Endodermal cell (in vitro differentiated cells): ENCODE measurements around the gene FOXN4. TPM values are rescaled to one million over a fixed set of nuclear protein-coding genes. Genes with fewer than 3 reads are reported as not detected.

Source experiments
- DNase-seq: peaks from one replicate; pipeline ENCODE4 v3.0.0-alpha.2; 2017
- H3K27ac ChIP-seq: 2 replicates; pipeline ENCODE4 v1.5.1; 2013; ENCODE audit warnings: mild to moderate bottlenecking, low read depth, low read length, moderate library complexity
- H3K27me3 ChIP-seq: 2 replicates; pipeline ENCODE4 v1.6.1; 2013; ENCODE audit warnings: mild to moderate bottlenecking, low read length, moderate library complexity; ENCODE audit not compliant: insufficient read depth, control insufficient read depth, poor library complexity, severe bottlenecking
- H3K36me3 ChIP-seq: 2 replicates; pipeline ENCODE4 v1.7.0; 2013; ENCODE audit warnings: mild to moderate bottlenecking, low read length, moderate library complexity; ENCODE audit not compliant: control insufficient read depth, insufficient read depth
- H3K4me1 ChIP-seq: one replicate; pipeline ENCODE4 v1.7.0; 2013; ENCODE audit warnings: low read length; ENCODE audit not compliant: control insufficient read depth, insufficient read depth
- H3K4me3 ChIP-seq: 2 replicates; pipeline ENCODE4 v1.5.1; 2013; ENCODE audit warnings: mild to moderate bottlenecking, low read length, moderate library complexity
- H3K9ac ChIP-seq: 2 replicates; pipeline ENCODE4 v1.6.1; 2013; ENCODE audit warnings: mild to moderate bottlenecking, low read length, moderate library complexity; ENCODE audit not compliant: poor library complexity, severe bottlenecking; ENCODE audit errors: extremely low read depth
- H3K9me3 ChIP-seq: 2 replicates; pipeline ENCODE4 v1.6.1; 2013; ENCODE audit warnings: mild to moderate bottlenecking, low read length, moderate library complexity; ENCODE audit not compliant: control insufficient read depth
- H3K27ac Mint-ChIP-seq: 2 replicates; pipeline ENCODE4 v1.8.0; 2020; ENCODE audit warnings: mixed read lengths
- H3K27me3 Mint-ChIP-seq: 2 replicates; pipeline ENCODE4 v1.8.0; 2021; ENCODE audit warnings: mild to moderate bottlenecking, mixed read lengths; ENCODE audit not compliant: insufficient read depth
- H3K36me3 Mint-ChIP-seq: 2 replicates; pipeline ENCODE4 v1.8.0; 2020; ENCODE audit warnings: low read depth, mixed read lengths
- H3K4me1 Mint-ChIP-seq: 2 replicates; pipeline ENCODE4 v1.8.0; 2020; ENCODE audit warnings: mixed read lengths
- H3K4me3 Mint-ChIP-seq: 2 replicates; pipeline ENCODE4 v1.8.0; 2020; ENCODE audit warnings: mild to moderate bottlenecking, moderate library complexity, mixed read lengths
- H3K9me3 Mint-ChIP-seq: 2 replicates; pipeline ENCODE4 v1.8.0; 2020; ENCODE audit warnings: mild to moderate bottlenecking, mixed read lengths
- WGBS, 2 experiments: methylation state at CpG; one replicate each; pipeline versions ENCODE4 v1.1.5 to v1.1.7; 2013; ENCODE audit warnings: missing lambda C conversion rate in 2 of 2, mixed read lengths in 1 of 2; ENCODE audit not compliant: insufficient coverage in 1 of 2, insufficient read length in 1 of 2; 5-methylcytosine and 5-hydroxymethylcytosine counted together
- total RNA-seq, 2 donors: library from RNA; stranded (reverse); fragmentation: NEBNext Ultra II Directional in 1 of 2; extraction: Animal tissue kit (Norgen Biotek cat#: 25700) in 1 of 2; gene quantifications; 2 replicates in 1 of 2; 3 replicates in 1 of 2; pipeline ENCODE4 v1.2.1, GENCODE V29; 2021
- TF ChIP-seq, protein P1 (sequence below): fragments of 200-600 bp; sonication (generic); conservative IDR thresholded peaks from 2 replicates; pipeline ENCODE4 v1.5.0; 2021; ENCODE audit warnings: antibody characterized with exemption, mild to moderate bottlenecking

FOXN4 gene
- total RNA-seq, 2 donors from 2014 or later: 0.20 to 0.55 TPM

DNA sequence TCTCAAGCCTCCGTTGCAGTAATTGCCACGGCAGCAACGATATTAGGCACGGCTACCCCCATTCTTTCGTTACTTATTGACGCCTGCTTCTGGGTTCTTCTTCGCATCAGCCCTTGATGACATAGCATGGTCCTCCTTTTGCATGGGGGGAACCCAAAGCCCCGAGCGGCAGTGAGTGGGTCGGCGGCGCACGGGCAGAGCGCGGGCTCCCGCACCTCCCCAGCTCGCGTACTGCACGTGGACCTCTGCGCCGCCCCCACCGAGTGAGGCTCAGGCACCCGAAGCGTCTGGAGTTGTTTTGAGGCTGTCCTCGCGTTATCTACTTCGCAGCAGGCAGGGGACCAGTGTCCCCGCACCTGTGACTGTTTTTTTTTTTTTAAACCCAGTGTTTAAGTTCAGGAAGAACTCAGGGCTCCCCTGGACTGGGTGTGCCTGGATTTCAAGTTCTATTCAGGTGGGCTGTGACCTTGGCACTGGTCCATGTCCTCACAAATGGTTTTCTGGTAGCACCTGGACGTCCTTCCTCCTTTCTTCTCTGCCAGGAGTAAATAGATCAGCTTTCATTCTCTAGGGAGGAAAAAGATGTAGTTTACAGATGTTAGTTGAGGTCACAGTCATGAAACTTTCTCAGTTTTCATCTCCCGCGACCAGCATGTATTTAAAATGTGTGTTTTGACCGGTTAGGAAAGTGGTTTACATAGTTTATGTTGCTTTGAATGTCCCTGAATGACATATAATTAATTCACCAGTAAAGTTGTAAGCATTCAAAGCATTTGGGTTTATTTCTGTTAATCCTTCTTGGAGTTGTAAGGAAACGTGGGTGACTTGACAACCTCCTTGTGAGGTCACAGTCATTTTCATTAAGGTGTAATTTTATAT is 1.4 kb upstream of the FOXN4 start:
- H3K4me3 ChIP-seq: peak overlapping the region; percentile 76
- H3K4me1 ChIP-seq: peaks cover 24% of the 10 kb centered on the region
- no peak overlapping the region for H3K27ac Mint-ChIP-seq
- peaks cover 51% of the 10 kb centered on the region for H3K27me3 ChIP-seq
- H3K4me3 Mint-ChIP-seq: peak overlapping the region; percentile 61
- no peaks in the 10 kb centered on the region for H3K9me3 Mint-ChIP-seq
- H3K9ac ChIP-seq: no peak overlapping the region
- peaks cover 64% of the 10 kb centered on the region for H3K27me3 Mint-ChIP-seq
- H3K4me1 Mint-ChIP-seq: peaks cover 35% of the 10 kb centered on the region
- peak; percentile 76 for DNase-seq
- no peaks in the 10 kb centered on the region for H3K9me3 ChIP-seq
- H3K27ac ChIP-seq: no peak overlapping the region
- no peaks in the 10 kb centered on the region for H3K36me3 Mint-ChIP-seq
- TF ChIP-seq, protein P1, sequence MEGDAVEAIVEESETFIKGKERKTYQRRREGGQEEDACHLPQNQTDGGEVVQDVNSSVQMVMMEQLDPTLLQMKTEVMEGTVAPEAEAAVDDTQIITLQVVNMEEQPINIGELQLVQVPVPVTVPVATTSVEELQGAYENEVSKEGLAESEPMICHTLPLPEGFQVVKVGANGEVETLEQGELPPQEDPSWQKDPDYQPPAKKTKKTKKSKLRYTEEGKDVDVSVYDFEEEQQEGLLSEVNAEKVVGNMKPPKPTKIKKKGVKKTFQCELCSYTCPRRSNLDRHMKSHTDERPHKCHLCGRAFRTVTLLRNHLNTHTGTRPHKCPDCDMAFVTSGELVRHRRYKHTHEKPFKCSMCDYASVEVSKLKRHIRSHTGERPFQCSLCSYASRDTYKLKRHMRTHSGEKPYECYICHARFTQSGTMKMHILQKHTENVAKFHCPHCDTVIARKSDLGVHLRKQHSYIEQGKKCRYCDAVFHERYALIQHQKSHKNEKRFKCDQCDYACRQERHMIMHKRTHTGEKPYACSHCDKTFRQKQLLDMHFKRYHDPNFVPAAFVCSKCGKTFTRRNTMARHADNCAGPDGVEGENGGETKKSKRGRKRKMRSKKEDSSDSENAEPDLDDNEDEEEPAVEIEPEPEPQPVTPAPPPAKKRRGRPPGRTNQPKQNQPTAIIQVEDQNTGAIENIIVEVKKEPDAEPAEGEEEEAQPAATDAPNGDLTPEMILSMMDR: no peak
- no peaks in the 10 kb centered on the region for H3K36me3 ChIP-seq
- WGBS, 2 experiments: 2 to 13% methylated on average over 24 to 33 of the region's 33 CpGs

DNA sequence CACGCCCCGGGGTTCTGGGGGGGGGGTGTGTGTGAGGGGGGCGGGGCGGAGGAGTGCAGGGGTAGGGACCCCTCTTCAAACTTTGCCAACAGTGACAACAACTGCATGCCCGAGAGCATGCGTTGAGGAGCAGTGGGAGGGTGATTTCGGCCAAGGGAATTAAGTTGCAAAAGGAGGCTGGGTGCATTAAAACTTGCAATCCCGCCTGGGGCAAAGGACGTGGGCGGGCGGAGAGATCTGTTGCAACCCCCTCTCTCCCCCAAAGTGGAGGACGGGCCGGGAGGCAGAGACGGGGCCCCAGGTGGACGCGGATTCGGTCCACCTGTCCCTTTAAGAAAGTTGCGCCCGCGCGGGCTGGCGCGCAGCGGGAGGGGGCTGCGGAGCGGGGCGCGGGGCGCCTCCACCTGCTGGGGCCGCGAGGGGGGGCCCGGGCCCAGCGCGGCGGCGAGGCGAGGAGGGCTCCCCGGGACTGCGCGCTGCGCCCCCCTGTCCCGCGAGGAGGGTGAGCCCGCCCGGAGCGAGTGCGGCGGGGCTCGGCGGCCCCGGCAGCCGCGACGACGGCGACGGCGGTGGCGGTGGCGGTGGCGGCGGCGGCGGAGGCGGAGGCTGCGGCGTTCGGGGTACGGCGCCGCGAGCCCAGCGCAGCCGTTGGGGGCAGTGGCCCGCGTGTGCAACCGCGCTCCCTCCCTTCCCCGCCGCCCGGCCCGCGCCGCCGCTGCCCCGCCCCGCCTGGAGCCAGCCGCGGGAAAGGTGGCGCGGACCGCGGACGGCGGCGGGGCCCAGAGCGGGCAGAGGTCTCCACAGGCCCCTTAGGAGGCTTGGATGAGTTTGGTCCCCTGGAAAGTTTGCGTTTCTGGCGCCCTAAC is 530 bp upstream of the FOXN4 start:
- H3K27me3 ChIP-seq: peaks cover 51% of the 10 kb centered on the region
- H3K27ac ChIP-seq: no peak overlapping the region
- Mint-ChIP-seq H3K4me1 (peaks cover 35% of the 10 kb centered on the region), H3K27me3 (peaks cover 64% of the 10 kb centered on the region), H3K9me3 (no peaks in the 10 kb centered on the region), H3K36me3 (no peaks in the 10 kb centered on the region), H3K4me3 (peak overlapping the region; percentile 74), H3K27ac (no peak overlapping the region)
- H3K4me3 ChIP-seq: peak overlapping the region; percentile 76
- TF ChIP-seq, protein P1: no peak
- WGBS, 2 experiments: 0% methylated on average over 2 to 95 of the region's 99 CpGs
- no peaks in the 10 kb centered on the region for H3K36me3 ChIP-seq
- no peak overlapping the region for H3K9ac ChIP-seq
- DNase-seq: no peak
- no peaks in the 10 kb centered on the region for H3K9me3 ChIP-seq
- H3K4me1 ChIP-seq: peaks cover 24% of the 10 kb centered on the region

DNA sequence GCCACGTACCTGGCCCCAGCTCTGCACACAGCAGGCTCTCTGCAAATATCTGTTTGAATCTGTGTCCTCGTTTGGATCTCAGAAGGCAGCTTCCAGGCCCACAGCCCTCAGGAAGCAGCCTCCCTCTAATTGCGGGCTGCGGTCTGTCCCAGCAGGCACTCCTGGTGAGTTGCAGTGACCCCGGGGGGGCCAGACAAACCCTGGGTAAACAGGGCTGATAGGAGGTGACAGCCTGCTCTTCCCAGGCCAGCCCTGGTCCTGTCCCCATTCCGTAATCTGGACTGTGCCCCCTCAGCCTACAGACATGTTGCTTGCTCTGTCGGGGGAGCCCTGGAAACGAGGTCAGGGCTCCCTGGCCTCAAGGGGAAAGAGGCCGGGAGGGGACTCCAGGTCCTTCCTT is 2.0 kb downstream of the FOXN4 start:
- H3K27ac Mint-ChIP-seq: no peak overlapping the region
- DNase-seq: peak; percentile 84
- H3K4me1 Mint-ChIP-seq: peaks cover 43% of the 10 kb centered on the region
- Histone ChIP-seq H3K9ac (no peak overlapping the region), H3K27ac (no peak overlapping the region), H3K4me1 (peaks cover 31% of the 10 kb centered on the region), H3K27me3 (peaks cover 31% of the 10 kb centered on the region), H3K4me3 (no peak overlapping the region), H3K36me3 (no peaks in the 10 kb centered on the region), H3K9me3 (no peaks in the 10 kb centered on the region)
- TF ChIP-seq, protein P1: no peak
- peaks cover 42% of the 10 kb centered on the region for H3K27me3 Mint-ChIP-seq
- 44 to 45% methylated on average over 5 to 9 of the region's 9 CpGs for WGBS, 2 experiments
- H3K9me3 Mint-ChIP-seq: no peaks in the 10 kb centered on the region
- no peaks in the 10 kb centered on the region for H3K36me3 Mint-ChIP-seq
- H3K4me3 Mint-ChIP-seq: no peak overlapping the region
